Fibroblast of pulmonary artery (primary cell): ENCODE results near the gene HEBP1.

ENCODE experiments used
- DNase-seq: peaks from one replicate; pipeline ENCODE4 v3.0.0-alpha.2; 2010; ENCODE audit warnings: low read depth
- H3K4me3 ChIP-seq: replicated peaks from 2 replicates; pipeline ENCODE4 v1.5.1; 2011; ENCODE audit warnings: low read depth, mild to moderate bottlenecking, control low read depth, low read length, moderate library complexity
- CTCF ChIP-seq: IDR thresholded peaks from 2 replicates; pipeline ENCODE4 v1.5.1; 2011; ENCODE audit warnings: mild to moderate bottlenecking, control low read depth, low read length, inconsistent platforms; ENCODE audit errors: missing control alignments

The HEBP1 gene

DNA sequence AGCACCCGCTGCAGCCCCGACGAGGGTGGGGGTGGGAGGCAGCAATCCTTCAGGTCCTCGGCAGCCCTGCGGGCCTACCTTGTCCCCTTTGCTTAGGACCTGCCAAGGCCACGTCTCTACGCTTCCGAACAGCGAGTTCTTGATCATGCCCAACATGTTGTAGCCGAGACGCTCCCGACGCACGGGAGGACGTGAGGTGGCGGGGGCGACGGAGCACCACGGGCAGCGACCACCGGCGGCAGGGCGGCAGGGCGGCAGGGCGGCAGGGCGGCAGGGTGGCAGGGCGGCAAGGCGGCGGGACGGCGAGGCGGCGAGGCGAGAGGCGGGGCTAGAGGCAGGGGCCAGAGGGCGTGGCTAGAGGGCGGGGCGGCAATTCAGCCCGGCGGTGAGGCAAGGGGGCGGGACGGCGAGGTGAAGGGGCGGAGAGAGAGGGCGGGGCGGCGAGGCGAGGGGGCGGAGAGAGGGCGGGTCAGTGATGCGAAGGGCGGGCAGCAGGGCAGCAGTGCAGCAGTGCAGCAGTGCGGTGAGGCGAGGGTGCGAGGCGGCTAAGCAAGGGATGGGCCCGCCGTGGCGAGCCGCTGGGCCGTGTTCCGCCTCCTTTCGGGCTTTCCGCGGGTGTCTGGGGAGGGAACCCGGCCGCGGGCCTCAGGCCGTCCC, at the start of gene HEBP1:
TSS of gene HEBP1 (minus strand) at position 307 of the 657 bp plus-strand sequence. CDS start at position 156, 151 bp downstream.
- TF ChIP-seq CTCF: no peak
- peak; percentile 91 for DNase-seq
- peak within 1 kb of the TSS; percentile 94 for H3K4me3 ChIP-seq

- H3K4me3 ChIP-seq: no peak overlapping the region
- DNase-seq: peak; percentile 63
- no peak for TF ChIP-seq CTCF
Observed at GRCh38 chr12:13049816-13050215, 49.8 kb upstream of the HEBP1 start.

DNA sequence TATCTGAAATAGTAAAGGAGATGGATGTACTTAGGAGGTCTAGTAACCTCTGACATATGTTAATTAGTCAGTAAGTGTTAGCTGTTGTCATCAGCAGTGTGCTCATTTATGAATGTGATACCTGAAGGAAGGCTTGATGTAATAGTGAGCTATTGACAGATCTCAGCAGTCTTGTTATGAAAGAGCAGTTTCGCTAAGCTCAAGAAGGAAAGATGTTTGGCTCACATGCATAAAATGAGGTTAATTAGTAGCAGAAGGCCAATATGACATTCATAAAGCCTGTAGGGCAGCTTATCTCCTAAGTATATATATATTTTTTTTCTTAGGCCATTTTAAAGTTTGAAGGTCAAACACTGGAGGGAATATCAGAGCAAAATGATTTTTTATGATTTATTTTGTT, 46.9 kb upstream of the HEBP1 start:
- TF ChIP-seq CTCF: no peak
- no peak overlapping the region for H3K4me3 ChIP-seq
- DNase-seq: no peak

DNA sequence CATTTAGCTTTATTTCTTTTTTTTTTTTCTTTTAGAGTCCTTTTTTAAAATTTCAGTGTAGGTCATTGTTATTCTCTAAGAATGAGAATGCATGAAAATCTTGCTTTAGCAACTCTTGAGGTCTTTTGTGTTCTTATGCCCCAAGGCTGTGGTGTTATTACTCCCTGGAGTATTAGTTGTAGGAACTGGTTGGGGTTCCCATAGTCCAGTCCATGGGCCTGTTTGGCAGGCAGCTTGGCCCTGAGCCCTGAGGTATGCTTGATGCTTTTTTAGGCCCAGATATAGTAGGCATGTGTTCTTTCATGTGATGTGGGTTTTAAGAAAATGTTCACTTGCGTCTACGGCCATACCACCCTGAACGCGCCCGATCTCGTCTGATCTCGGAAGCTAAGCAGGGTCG, 45.8 kb upstream of the HEBP1 start:
- no peak overlapping the region for H3K4me3 ChIP-seq
- no peak for TF ChIP-seq CTCF
- no peak for DNase-seq

DNA sequence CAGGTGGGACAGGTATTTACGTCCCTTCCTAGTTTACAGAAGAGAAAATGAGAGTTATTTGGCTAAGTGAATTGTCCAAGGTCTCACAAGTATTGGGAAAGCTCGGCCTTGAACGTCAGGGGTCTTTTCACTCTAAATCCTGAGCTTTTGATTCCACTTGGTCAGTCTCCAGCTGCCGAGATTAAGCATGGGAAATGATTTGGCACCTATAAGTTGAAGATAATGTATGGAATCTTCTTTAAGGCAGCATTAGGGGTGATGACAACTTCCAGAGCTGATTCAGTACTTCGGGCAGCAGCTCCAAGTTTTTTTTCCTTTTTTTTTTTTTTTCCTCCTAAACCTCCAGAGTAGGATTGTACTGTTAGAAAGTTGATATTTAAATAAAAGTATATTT, 44.8 kb upstream of the HEBP1 start:
- no peak for DNase-seq
- peak overlapping the region; percentile 95 for H3K4me3 ChIP-seq
- no peak for TF ChIP-seq CTCF

- peak; percentile 73 for DNase-seq
- H3K4me3 ChIP-seq: peak within 1 kb of the TSS; percentile 95
- TF ChIP-seq CTCF: no peak
Observed at GRCh38 chr12:13044002-13044905, 44.2 kb upstream of the HEBP1 start, which contains the start of gene FAM234B. Gene FAM234B, plus strand, starts transcription at chr12:13044381. Its CDS starts 23 bp downstream, at chr12:13044404.
